ENCODE results near the gene CDC40. TPM values are rescaled to one million over a fixed set of nuclear protein-coding genes. Genes with fewer than 3 reads are reported as not detected.

Gene CDC40
- total RNA-seq, 4 donors from 2014 or later = 20.3 to 34.8 (median 23.4) TPM

DNA sequence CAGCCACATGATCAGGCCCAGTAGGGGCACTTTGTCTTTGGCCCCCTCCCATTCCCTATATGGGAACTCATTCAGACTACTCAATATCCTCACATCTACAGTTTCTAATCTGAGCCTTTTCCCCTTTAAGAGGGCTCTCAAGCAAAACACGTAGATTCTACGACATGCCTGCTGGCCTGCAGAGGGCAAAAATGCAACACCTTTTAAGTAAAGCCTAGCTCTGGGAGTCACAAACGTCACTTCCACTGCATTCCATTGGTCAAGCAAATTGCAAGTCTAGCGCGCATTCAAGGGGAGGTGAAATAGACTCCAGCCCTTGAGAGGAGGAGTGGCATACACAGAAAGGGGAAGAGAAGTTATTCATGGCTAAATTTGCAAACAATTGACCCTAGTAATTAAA is 70.6 kb downstream of the CDC40 start:
- H3K9me3 ChIP-seq = no peaks in the 10 kb centered on the region
- no peak for DNase-seq
- no peak overlapping the region for H3K27ac ChIP-seq
- TF ChIP-seq CTCF (IDR thresholded peaks at IDR 0.05) (no peak), POLR2A (IDR thresholded peaks at IDR 0.05) (no peak)
- H3K4me3 ChIP-seq = no peak overlapping the region
- no peaks in the 10 kb centered on the region for H3K4me1 ChIP-seq
- H3K36me3 ChIP-seq = no peaks in the 10 kb centered on the region
- intact Hi-C loops (cut with DNase I; ENCODE audit: low total_unique reads) = no loop called here
- no peaks in the 10 kb centered on the region for H3K27me3 ChIP-seq

DNA sequence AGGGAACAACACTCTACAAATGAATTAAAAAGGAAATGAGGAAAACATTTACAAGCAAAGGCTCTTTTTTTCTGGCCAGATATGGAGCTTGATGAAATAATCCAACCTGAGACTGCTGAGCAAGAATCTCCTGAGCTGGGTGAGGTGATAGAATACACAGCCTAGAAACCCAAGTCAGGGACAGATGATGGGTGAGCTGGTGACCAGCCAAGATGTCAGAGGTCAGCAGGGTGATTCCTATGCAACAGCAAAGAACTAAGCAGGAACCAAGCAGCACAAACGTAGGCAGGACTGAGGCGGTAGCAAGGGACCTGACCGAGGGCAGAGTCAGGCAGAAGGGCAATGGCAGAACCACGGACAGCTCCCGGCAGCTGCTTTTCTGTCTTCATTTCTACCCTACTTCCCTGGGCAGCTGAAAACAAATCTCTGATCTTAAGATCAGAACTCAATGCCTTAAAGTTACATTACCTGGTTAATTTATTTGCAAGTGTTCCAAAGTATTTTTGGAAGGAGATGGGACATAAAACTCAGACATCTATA is 75.1 kb downstream of the CDC40 start:
- no peak for DNase-seq
- no peaks in the 10 kb centered on the region for H3K36me3 ChIP-seq
- H3K9me3 ChIP-seq = peaks cover 0 to 2% of the 10 kb centered on the region in 2 donors
- no peak overlapping the region for H3K27ac ChIP-seq
- H3K4me1 ChIP-seq = no peaks in the 10 kb centered on the region
- no peaks in the 10 kb centered on the region for H3K27me3 ChIP-seq
- H3K4me3 ChIP-seq = no peak overlapping the region
- TF ChIP-seq POLR2A (IDR thresholded peaks at IDR 0.05) = no peak
- TF ChIP-seq CTCF (IDR thresholded peaks at IDR 0.05) = no peak
- intact Hi-C loops (cut with DNase I; ENCODE audit: low total_unique reads) = no loop called here

GRCh38 chr6:110256366-110256765 is 76.1 kb downstream of the CDC40 start:
- no peak for DNase-seq
- no peaks in the 10 kb centered on the region for H3K4me1 ChIP-seq
- intact Hi-C loops (cut with DNase I; ENCODE audit: low total_unique reads) = no loop called here
- peaks cover 0 to 2% of the 10 kb centered on the region in 2 donors for H3K9me3 ChIP-seq
- no peak overlapping the region for H3K4me3 ChIP-seq
- no peaks in the 10 kb centered on the region for H3K27me3 ChIP-seq
- no peak overlapping the region for H3K27ac ChIP-seq
- H3K36me3 ChIP-seq = no peaks in the 10 kb centered on the region
- TF ChIP-seq CTCF (IDR thresholded peaks at IDR 0.05) (no peak), POLR2A (IDR thresholded peaks at IDR 0.05) (no peak)

DNA sequence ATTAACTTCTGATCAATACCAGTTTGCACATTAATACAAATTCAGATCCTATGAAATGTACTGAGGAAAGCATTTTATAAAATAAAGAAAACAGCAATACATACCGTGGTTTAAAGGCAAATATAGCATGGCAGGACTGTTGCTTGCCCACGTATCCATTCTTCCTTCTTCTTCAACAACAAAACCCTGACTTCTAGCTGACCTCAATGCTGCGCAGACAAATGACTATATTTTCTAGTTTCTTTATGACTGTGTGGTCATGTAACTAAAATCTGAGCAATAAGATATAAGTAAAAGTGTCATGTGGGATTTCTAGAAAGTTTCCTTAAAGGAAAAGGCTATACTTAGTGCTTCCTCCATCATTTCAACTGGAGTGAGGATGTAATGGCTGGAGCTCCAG is 85.0 kb downstream of the CDC40 start:
- H3K27me3 ChIP-seq = no peaks in the 10 kb centered on the region
- H3K9me3 ChIP-seq = peaks cover 0 to under 1% of the 10 kb centered on the region in 2 donors
- H3K4me1 ChIP-seq = no peaks in the 10 kb centered on the region
- TF ChIP-seq POLR2A (IDR thresholded peaks at IDR 0.05) (no peak), CTCF (IDR thresholded peaks at IDR 0.05) (no peak)
- no peak for DNase-seq
- no peaks in the 10 kb centered on the region for H3K36me3 ChIP-seq
- no peak overlapping the region for H3K4me3 ChIP-seq
- intact Hi-C loops (cut with DNase I; ENCODE audit: low total_unique reads) = no loop called here
- H3K27ac ChIP-seq = no peak overlapping the region

DNA sequence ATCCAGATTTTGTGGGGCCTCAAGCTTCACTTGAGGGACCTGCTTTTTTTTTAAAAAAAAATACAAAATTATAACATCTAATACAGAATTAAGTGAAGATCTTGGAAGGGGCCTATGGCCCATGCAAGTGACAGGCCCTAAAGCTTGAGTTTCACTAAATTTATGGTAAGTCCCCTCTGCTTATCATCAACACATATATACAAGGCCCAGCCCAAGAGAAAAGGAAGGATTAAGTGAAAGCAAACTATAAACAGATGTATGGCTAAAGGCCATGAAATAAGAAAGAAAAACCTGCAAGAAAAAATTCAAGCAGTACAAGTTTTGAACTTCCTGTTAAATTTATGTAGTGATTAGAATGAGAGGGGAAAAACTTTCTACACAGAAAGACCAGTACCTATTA is 86.8 kb downstream of the CDC40 start:
- DNase-seq = no peak
- TF ChIP-seq CTCF (IDR thresholded peaks at IDR 0.05) (no peak), POLR2A (IDR thresholded peaks at IDR 0.05) (no peak)
- Histone ChIP-seq H3K4me3 (no peak overlapping the region), H3K27me3 (no peaks in the 10 kb centered on the region), H3K36me3 (no peaks in the 10 kb centered on the region), H3K27ac (no peak overlapping the region), H3K9me3 (no peaks in the 10 kb centered on the region), H3K4me1 (no peaks in the 10 kb centered on the region)
- intact Hi-C loops (cut with DNase I; ENCODE audit: low total_unique reads) = no loop called here
